Measurements from ENCODE around the gene TRPM8.

The TRPM8 gene

DNA sequence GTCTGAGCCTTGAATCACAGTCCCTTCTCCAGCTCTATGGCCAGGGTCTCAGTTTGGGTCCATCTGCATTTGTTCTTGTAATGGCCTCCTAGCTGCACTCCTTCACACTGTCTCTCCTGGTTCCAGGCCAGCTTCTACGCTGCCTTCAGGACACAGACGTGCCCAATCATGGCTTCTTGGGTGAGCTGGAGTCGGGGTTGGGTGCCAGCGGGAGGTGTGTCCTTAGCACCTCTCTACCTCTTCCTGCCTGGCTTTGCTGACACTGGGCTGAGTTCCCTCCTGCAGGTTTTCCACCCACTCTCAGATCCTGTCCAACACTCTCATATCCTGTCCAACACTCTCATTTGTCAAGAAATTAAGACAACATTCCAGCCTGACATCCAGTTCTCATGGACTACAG lies 9.6 kb downstream of the TRPM8 start:
- no peak for TF ChIP-seq SIN3A (IDR thresholded peaks at IDR 0.05; ENCODE audit: borderline replicate concordance, insufficient read depth, low read length)

DNA sequence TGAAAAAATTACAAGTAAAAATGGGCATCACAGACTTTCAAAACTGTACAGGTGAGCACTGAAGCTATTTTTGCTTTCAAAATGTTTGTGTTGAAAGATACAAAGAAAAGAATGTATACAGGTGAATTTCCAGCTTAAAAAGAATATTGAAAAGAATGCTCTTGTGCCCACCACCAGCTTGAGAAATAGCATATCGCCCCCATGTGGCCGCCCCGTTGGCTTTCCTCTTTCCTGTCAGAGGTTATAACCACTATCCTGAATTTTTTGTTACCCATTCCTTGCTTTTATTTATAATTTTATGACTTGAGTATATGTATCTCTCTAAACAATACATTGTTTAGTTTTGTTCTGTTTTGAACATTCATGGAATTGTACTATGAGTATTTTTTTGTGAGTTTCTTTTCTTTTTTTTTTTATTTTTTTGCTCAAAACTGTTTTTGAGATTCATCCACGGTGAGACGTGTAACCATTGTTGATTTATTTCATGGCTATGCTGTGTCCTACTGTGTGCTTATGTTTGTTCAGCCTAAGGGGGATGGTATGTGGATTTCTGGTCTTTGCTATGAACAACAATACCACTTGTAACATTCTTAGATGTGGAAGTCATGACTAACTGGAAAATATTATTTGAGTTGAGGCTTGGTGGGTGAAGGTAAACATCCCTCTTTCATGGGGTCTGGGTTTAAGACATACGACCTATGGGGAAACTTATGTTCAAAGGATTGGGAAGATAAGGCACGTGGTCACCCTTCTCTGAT lies 11.6 kb downstream of the TRPM8 start:
- TF ChIP-seq POLR2AphosphoS5 (IDR thresholded peaks at IDR 0.05; ENCODE audit: low read depth, low read length): no peak

- TF ChIP-seq POLR2AphosphoS5 (IDR thresholded peaks at IDR 0.05; ENCODE audit: low read depth, low read length): no peak
- TF ChIP-seq FOXP2 (optimal IDR thresholded peaks at IDR 0.05; ENCODE audit: borderline replicate concordance, extremely low read depth, extremely low read length, insufficient read depth): no peak
- no peak for TF ChIP-seq SIN3A (IDR thresholded peaks at IDR 0.05; ENCODE audit: borderline replicate concordance, insufficient read depth, low read length)
- TF ChIP-seq TAF1 (IDR thresholded peaks at IDR 0.05; ENCODE audit: borderline replicate concordance, insufficient read depth, low read length): no peak
- TF ChIP-seq, protein P1, sequence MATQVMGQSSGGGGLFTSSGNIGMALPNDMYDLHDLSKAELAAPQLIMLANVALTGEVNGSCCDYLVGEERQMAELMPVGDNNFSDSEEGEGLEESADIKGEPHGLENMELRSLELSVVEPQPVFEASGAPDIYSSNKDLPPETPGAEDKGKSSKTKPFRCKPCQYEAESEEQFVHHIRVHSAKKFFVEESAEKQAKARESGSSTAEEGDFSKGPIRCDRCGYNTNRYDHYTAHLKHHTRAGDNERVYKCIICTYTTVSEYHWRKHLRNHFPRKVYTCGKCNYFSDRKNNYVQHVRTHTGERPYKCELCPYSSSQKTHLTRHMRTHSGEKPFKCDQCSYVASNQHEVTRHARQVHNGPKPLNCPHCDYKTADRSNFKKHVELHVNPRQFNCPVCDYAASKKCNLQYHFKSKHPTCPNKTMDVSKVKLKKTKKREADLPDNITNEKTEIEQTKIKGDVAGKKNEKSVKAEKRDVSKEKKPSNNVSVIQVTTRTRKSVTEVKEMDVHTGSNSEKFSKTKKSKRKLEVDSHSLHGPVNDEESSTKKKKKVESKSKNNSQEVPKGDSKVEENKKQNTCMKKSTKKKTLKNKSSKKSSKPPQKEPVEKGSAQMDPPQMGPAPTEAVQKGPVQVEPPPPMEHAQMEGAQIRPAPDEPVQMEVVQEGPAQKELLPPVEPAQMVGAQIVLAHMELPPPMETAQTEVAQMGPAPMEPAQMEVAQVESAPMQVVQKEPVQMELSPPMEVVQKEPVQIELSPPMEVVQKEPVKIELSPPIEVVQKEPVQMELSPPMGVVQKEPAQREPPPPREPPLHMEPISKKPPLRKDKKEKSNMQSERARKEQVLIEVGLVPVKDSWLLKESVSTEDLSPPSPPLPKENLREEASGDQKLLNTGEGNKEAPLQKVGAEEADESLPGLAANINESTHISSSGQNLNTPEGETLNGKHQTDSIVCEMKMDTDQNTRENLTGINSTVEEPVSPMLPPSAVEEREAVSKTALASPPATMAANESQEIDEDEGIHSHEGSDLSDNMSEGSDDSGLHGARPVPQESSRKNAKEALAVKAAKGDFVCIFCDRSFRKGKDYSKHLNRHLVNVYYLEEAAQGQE (IDR thresholded peaks at IDR 0.05; ENCODE audit: insufficient read depth in 1 of 2, low read depth in 2 of 2, low read length in 2 of 2): no peak
Observed at GRCh38 chr2:233929352-233930022, 12.3 kb downstream of the TRPM8 start.

- TF ChIP-seq, protein P1 (IDR thresholded peaks at IDR 0.05; ENCODE audit: insufficient read depth in 1 of 2, low read depth in 2 of 2, low read length in 2 of 2): no peak
- TF ChIP-seq POLR2AphosphoS5 (IDR thresholded peaks at IDR 0.05; ENCODE audit: low read depth, low read length): no peak
- TF ChIP-seq FOXP2 (optimal IDR thresholded peaks at IDR 0.05; ENCODE audit: borderline replicate concordance, extremely low read depth, extremely low read length, insufficient read depth): no peak
- no peak for TF ChIP-seq SIN3A (IDR thresholded peaks at IDR 0.05; ENCODE audit: borderline replicate concordance, insufficient read depth, low read length)
Observed at GRCh38 chr2:233934524-233934923, 17.4 kb downstream of the TRPM8 start.

DNA sequence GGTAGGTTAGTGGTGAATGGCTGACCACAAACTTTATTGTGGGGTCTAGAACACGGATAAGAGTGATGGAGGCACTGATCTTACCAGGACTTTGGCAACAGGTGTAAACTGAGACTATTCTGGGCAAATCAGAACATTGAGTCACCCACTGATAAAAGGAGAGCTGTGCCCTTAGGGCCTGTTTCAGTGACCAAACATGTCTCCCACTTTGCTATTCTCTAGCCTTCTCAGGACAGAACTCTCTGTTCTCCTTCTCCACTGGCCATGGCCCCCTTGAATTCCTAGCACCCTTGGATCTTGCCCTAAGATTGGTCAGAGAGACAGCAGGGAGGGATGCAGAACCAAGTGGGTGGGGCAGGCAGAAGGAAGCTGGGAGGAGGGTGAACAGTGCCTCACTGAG lies 18.3 kb downstream of the TRPM8 start:
- TF ChIP-seq, protein P1 (IDR thresholded peaks at IDR 0.05; ENCODE audit: insufficient read depth in 1 of 2, low read depth in 2 of 2, low read length in 2 of 2): no peak
- TF ChIP-seq TAF1 (IDR thresholded peaks at IDR 0.05; ENCODE audit: borderline replicate concordance, insufficient read depth, low read length): no peak
- TF ChIP-seq FOXP2 (optimal IDR thresholded peaks at IDR 0.05; ENCODE audit: borderline replicate concordance, extremely low read depth, extremely low read length, insufficient read depth): no peak
- TF ChIP-seq POLR2AphosphoS5 (IDR thresholded peaks at IDR 0.05; ENCODE audit: low read depth, low read length): no peak
- TF ChIP-seq SIN3A (IDR thresholded peaks at IDR 0.05; ENCODE audit: borderline replicate concordance, insufficient read depth, low read length): no peak

DNA sequence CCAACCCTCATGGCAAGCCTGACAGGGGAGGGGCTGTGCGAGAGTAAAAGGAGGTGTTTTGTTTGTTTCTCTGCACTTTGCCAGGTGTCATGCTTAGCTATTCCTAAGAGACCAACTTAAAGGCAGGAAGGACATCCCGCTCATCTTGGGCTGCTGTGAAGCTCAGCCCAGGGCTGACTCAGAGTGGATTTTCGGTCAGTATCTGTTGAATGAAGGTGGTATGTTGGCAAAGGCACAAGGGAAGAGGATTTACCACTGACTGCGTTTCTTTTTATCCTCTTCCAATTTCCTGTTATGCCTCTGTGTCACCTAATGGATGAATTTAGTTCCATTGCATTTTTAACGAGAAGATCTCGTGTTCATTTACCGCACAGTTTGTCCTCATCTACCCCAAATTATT lies 18.9 kb downstream of the TRPM8 start:
- TF ChIP-seq FOXP2 (optimal IDR thresholded peaks at IDR 0.05; ENCODE audit: borderline replicate concordance, extremely low read depth, extremely low read length, insufficient read depth) (no peak), POLR2AphosphoS5 (IDR thresholded peaks at IDR 0.05; ENCODE audit: low read depth, low read length) (no peak), SIN3A (IDR thresholded peaks at IDR 0.05; ENCODE audit: borderline replicate concordance, insufficient read depth, low read length) (no peak)
- TF ChIP-seq, protein P1 (IDR thresholded peaks at IDR 0.05; ENCODE audit: insufficient read depth in 1 of 2, low read depth in 2 of 2, low read length in 2 of 2): no peak

Measured in PFSK-1 (cell line).